ENCODE measurements around the gene BCL2L1. TPM values are rescaled to one million over a fixed set of nuclear protein-coding genes. Genes with fewer than 3 reads are reported as not detected.

BCL2L1 gene
- total and polyA plus RNA-seq, 2 experiments from 2014 or later = 42.4 to 110 TPM

DNA sequence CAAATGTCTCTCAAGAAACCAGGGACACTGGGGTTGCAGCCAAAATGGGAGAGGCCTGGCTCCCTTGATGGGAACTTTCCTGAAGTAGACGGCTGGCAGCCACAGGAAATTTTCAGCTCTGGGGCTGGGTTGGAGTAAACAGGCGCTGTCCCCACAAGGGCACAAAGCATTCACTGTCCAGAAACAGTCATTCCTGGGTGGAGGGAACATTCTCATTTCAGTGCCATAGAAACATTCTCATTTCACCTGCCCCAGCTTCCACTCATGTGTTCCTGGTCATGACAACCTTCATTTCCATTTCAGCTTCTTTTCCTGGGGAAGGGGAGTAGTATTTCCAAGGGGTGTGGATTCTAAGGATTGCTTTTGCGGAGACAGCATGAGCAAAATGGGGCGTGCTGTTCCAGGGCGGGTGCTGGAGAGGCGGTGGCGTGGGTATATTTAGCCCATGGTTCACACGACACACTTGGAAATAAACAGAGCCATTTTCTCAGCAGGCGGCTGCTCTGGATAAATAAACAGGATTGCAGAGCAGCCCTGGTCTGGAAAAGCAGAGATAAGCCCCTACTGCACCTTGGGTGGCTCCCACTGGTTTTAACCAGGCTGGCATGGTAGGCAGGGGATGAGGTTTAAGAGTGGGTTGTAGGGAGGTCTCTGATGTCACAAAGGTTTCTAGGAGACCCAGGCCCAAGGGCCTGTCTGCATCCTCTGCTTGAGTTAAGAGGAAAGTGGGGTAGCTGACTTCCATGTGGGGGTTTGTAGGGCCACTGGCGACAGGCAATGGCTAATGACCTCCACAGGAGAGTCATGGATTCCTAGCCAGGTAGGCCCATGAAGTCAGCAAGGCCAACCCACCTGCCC lies 52.1 kb downstream of the BCL2L1 start (continued):
- TF ChIP-seq ZNF462 (CRISPR knock-in tag; IDR thresholded peaks at IDR 0.05) (no peak), JUNB (IDR thresholded peaks at IDR 0.05; ENCODE audit: unreplicated experiment) (no peak), ZNF331 (CRISPR knock-in tag; IDR thresholded peaks at IDR 0.05; ENCODE audit: low read depth) (no peak), NANOG (IDR thresholded peaks at IDR 0.05; ENCODE audit: borderline replicate concordance) (no peak), CREB1 (CRISPR knock-in tag; IDR thresholded peaks at IDR 0.05; ENCODE audit: low read depth) (no peak)
- TF ChIP-seq, protein P1, sequence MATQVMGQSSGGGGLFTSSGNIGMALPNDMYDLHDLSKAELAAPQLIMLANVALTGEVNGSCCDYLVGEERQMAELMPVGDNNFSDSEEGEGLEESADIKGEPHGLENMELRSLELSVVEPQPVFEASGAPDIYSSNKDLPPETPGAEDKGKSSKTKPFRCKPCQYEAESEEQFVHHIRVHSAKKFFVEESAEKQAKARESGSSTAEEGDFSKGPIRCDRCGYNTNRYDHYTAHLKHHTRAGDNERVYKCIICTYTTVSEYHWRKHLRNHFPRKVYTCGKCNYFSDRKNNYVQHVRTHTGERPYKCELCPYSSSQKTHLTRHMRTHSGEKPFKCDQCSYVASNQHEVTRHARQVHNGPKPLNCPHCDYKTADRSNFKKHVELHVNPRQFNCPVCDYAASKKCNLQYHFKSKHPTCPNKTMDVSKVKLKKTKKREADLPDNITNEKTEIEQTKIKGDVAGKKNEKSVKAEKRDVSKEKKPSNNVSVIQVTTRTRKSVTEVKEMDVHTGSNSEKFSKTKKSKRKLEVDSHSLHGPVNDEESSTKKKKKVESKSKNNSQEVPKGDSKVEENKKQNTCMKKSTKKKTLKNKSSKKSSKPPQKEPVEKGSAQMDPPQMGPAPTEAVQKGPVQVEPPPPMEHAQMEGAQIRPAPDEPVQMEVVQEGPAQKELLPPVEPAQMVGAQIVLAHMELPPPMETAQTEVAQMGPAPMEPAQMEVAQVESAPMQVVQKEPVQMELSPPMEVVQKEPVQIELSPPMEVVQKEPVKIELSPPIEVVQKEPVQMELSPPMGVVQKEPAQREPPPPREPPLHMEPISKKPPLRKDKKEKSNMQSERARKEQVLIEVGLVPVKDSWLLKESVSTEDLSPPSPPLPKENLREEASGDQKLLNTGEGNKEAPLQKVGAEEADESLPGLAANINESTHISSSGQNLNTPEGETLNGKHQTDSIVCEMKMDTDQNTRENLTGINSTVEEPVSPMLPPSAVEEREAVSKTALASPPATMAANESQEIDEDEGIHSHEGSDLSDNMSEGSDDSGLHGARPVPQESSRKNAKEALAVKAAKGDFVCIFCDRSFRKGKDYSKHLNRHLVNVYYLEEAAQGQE (IDR thresholded peaks at IDR 0.05; ENCODE audit: unreplicated experiment) = no peak
- TF ChIP-seq, protein P2, sequence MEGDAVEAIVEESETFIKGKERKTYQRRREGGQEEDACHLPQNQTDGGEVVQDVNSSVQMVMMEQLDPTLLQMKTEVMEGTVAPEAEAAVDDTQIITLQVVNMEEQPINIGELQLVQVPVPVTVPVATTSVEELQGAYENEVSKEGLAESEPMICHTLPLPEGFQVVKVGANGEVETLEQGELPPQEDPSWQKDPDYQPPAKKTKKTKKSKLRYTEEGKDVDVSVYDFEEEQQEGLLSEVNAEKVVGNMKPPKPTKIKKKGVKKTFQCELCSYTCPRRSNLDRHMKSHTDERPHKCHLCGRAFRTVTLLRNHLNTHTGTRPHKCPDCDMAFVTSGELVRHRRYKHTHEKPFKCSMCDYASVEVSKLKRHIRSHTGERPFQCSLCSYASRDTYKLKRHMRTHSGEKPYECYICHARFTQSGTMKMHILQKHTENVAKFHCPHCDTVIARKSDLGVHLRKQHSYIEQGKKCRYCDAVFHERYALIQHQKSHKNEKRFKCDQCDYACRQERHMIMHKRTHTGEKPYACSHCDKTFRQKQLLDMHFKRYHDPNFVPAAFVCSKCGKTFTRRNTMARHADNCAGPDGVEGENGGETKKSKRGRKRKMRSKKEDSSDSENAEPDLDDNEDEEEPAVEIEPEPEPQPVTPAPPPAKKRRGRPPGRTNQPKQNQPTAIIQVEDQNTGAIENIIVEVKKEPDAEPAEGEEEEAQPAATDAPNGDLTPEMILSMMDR (conservative IDR thresholded peaks at IDR 0.05; ENCODE audit: low read depth in 2 of 2) = no peak

Measured in GM23338 (cell line).